ENCODE data around the gene SLC35A4. TPM values are rescaled to one million over a fixed set of nuclear protein-coding genes. Genes with fewer than 3 reads are reported as not detected.

The SLC35A4 gene
- total and polyA plus RNA-seq, 2 of the 13 experiments (the other 11 are each of a cell fraction or from before 2014, with no cell fraction given), result 0.71 to 4.0 TPM

DNA sequence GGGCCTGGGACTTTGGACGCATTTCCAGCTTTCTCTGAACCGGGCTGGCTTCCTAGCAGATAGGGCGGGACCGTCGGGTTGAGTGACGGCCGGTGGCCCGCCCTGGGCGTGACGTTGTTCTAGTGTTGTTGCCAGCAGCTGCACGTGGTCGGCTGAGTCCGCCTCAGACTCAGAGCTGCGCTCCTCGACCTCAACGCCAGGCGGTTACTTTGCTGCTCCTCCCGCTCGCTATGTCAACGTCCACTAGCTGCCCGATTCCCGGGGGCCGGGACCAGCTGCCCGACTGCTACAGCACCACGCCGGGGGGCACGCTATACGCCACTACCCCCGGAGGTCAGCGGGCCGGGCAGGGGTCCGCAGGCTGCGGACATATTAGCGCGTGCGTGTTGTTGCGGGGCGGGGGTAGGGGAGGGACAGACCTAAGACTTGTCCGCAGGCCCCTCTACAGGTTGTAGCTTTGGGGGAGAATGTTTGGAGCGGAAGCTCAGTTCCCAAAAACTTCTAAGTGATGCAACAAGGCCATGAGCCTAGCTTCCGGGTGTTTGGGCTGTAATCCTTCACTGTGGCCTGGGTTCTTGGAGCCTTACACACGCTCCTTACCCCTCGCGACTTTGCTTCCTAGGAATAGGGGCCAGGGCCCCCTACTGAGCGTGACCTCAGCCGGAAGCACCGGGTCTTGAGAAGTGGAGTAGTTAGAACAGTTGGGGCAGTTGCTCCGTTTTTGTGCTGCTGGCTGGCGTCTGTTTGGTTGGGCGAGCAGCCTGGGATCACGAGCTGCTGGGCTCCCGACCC, 16.9 kb upstream of the SLC35A4 start, which contains the start of gene EIF4EBP3 (continued):
- peak; percentile 68 for TF ChIP-seq ZNF574 (CRISPR knock-in tag; IDR thresholded peaks at IDR 0.05)
- peak; percentile 52 for TF ChIP-seq POLR2G (IDR thresholded peaks at IDR 0.05; ENCODE audit: low read depth, low read length)
- TF ChIP-seq, protein P1, sequence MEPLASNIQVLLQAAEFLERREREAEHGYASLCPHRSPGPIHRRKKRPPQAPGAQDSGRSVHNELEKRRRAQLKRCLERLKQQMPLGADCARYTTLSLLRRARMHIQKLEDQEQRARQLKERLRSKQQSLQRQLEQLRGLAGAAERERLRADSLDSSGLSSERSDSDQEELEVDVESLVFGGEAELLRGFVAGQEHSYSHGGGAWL (CRISPR knock-in tag; IDR thresholded peaks at IDR 0.05), result peak; percentile 75; the same call in 1 of the 2 replicates
- peak; percentile 68; the same call in 1 of the 2 replicates for TF ChIP-seq ZSCAN25 (CRISPR knock-in tag; IDR thresholded peaks at IDR 0.05)
- TF ChIP-seq ZNF451 (CRISPR knock-in tag; IDR thresholded peaks at IDR 0.05), result 0 out of 2 replicates have a peak, but pooled peaks have one; percentile 66
- TF ChIP-seq SIN3B (IDR thresholded peaks at IDR 0.05; ENCODE audit: low read length), result peak; percentile 28; the same call in 1 of the 2 replicates
- TF ChIP-seq MXI1 (IDR thresholded peaks at IDR 0.05; ENCODE audit: borderline replicate concordance, low read depth, low read length), result peak; percentile 99; the same call in 2 of the 3 replicates
- TF ChIP-seq, protein P2, sequence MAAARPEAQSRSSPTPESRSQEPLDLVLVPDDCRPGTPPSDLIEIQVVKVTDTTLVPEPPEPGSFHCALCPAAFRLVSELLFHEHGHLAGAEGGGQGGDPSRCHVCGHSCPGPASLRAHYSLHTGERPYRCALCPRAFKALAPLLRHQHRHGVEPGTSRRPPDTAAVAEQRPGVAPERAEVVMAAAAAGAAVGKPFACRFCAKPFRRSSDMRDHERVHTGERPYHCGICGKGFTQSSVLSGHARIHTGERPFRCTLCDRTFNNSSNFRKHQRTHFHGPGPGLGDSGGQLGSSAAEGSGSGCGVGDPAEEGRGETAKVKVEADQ (CRISPR knock-in tag; IDR thresholded peaks at IDR 0.05; ENCODE audit: borderline replicate concordance), result 0 out of 2 replicates have a peak, but pooled peaks have one; percentile 71
- TF ChIP-seq ZMYM3 (CRISPR knock-in tag; IDR thresholded peaks at IDR 0.05), result peak; percentile 13; the same call in 1 of the 2 replicates
- TF ChIP-seq ZXDC (CRISPR knock-in tag; IDR thresholded peaks at IDR 0.05), result no peak; the same call in 1 of the 2 replicates
- TF ChIP-seq ZNF547 (CRISPR knock-in tag; IDR thresholded peaks at IDR 0.05), result 0 out of 2 replicates have a peak, but pooled peaks have one; percentile 40
- TF ChIP-seq MTF2 (CRISPR knock-in tag; IDR thresholded peaks at IDR 0.05; ENCODE audit: borderline replicate concordance), result 0 out of 2 replicates have a peak, but pooled peaks have one; percentile 55
- TF ChIP-seq ZSCAN22 (CRISPR knock-in tag; IDR thresholded peaks at IDR 0.05), result no peak
- 0 out of 2 replicates have a peak, but pooled peaks have one; percentile 62 for TF ChIP-seq ATF1 (CRISPR knock-in tag; IDR thresholded peaks at IDR 0.05)
- TF ChIP-seq, protein P3, sequence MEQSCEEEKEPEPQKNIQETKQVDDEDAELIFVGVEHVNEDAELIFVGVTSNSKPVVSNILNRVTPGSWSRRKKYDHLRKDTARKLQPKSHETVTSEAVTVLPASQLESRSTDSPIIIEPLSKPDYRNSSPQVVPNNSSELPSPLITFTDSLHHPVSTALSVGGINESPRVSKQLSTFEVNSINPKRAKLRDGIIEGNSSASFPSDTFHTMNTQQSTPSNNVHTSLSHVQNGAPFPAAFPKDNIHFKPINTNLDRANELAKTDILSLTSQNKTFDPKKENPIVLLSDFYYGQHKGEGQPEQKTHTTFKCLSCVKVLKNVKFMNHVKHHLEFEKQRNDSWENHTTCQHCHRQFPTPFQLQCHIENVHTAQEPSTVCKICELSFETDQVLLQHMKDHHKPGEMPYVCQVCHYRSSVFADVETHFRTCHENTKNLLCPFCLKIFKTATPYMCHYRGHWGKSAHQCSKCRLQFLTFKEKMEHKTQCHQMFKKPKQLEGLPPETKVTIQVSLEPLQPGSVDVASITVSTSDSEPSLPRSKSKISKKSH (CRISPR knock-in tag; IDR thresholded peaks at IDR 0.05; ENCODE audit: borderline replicate concordance), result 0 out of 2 replicates have a peak, but pooled peaks have one; percentile 19
- peak; percentile 80; the same call in 1 of the 2 replicates for TF ChIP-seq ARNT2 (CRISPR knock-in tag; IDR thresholded peaks at IDR 0.05; ENCODE audit: low read depth)
- TF ChIP-seq ZNF557 (CRISPR knock-in tag; IDR thresholded peaks at IDR 0.05), result no peak

Measured in HepG2 (cell line).